HL-60/S4 treated with phorbol 12-myristate 13-acetate at 8.2 ng/mL for 4 days and 3 days (cell line): ENCODE results near the gene ZNF280A.
"Not testable (repeated sequence)": the region's sequence is repeated elsewhere in the genome, so short reads cannot be mapped to it uniquely, and the experiment has no call there.

Experiments used
- in situ Hi-C: fragments of 300-500 bp; cut with MboI; formaldehyde crosslinking; loops from 2 replicates; pipeline ENCODE4 v1.15.0; 2022; ENCODE audit warnings: low sequenced_read_pairs

ZNF280A gene

DNA sequence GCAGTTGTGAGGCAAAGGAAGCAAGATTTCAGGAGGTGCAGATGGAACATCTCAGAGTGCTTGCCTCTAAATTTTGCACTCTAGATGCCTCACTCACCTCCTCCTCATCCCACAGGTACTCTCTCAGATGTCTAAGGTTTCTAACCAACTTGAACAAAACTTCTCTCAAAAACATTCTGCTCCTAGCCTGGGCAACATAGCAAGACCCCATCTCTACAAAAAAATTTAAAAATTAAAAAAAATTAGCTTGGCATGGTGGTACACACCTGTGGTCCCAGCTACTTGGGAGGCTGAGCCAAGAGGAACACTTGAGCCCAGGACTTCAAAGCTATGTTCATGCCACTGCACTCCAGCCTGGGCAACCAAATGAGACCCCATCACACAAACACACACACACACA is 4.2 kb downstream of the ZNF280A start:
- in situ Hi-C loops = no loop called here

DNA sequence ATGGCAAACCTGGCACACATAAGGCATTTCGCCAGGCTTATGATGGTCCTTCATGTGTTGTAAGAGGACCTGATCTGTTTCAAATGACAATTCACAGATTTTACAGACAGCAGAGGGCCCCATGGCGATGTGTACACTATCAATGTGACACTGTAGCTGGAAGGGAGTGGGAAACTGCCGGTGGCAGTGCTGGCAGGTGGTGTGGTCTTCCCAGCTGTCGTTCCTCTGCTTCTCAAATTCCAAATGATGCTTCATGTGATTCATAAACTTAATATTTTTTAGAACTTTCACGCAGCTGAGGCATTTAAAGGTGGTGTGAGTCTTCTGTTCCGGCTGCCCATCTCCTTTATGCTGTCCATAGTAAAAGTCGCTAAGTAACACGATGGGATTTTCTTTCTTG is 5.6 kb downstream of the ZNF280A start:
- in situ Hi-C loops = not testable (repeated sequence)

- in situ Hi-C loops = no loop called here
Measured at GRCh38 chr22:22513619-22514018, 6.5 kb downstream of the ZNF280A start.

GRCh38 chr22:22512951-22513350 is 7.1 kb downstream of the ZNF280A start:
- in situ Hi-C loops = no loop called here

DNA sequence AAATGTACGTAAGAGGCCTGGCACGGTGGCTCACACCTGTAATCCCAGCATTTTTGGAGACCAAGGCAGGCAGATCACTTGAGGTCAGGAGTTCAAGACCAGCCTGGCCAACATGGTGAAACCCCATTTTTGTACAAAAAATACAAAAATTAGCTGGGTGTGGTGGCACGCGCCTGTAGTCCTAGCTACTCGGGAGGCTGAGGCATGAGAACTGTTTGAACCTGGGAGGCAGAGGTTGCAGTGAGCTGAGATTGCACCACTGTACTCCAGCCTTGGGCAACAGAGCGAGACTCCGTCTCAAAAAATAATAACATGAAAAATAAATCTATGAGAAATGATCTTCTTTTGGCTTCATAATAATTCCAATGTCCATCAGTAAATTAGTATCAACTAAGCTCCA is 9.2 kb downstream of the ZNF280A start:
- in situ Hi-C loops = not testable (repeated sequence)

DNA sequence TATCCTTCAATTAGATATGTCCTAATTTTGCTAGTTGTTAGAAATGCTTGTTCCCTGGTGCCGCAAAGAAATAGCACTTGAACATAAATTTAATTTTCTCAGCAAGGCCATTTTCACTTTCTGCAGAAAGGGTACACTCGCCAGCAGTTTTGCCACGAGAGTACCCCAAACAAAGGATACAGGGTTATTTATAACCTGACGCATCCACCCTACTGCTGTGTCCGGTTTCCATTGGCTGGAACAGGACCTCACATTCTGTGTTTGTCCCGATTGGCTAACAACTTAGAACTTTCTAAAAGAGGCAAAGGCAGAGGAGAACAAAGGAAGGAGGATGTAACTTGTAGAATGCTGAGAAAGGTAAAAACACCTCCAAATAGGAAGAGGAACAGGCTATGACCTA is 10.2 kb downstream of the ZNF280A start:
- in situ Hi-C loops = not testable (repeated sequence)

- in situ Hi-C loops = no loop called here
Measured at GRCh38 chr22:22508274-22509176, 11.5 kb downstream of the ZNF280A start, which contains the start of gene ZNF280B. TSS of gene ZNF280B (minus strand) at chr22:22508742. CDS start at chr22:22489398, 19,344 bp downstream.

DNA sequence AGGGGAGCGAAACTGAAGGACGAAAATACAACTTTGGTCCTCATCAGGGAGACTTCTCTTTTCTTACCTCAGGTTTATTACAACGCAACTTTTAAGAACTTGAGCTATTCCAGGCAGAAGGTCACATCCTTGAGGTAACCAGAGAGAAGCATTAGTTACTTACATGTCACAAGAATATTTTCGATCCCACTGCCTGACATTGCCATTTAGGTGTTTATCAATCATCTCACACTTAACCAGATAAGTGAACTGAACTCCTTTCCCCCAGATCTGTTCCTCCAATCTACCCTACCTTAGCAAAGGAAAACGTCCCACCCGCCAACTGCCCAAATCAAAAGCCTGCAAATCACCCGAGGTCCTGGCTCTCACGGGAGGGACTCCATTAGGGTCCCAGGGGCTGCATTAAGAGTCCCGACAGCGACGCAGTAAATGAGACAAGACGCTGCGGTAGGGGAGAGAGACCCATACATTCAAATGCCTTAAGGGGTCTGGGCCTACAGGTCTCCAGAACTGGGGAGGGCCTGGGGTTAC is 12.3 kb downstream of the ZNF280A start:
- in situ Hi-C loops = no loop called here

DNA sequence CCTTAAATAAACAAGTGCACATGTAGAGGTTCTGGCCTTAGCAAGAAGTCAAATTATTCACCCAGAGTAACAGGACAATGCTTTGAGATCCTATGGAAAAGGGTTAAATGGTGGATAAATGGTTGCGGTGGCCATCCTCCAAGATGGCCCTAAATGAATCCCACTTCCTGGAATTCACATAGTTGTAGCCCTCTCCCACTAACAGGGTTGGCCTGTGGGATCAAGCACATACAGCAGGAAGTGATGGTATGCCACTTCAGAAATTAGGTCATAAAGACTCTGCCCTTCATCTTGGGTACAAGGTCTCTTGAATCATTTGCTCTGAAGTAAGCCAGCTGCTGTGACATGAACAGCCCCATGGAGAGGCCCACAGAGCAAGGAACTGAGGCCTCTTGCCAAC is 13.3 kb downstream of the ZNF280A start:
- in situ Hi-C loops = no loop called here

DNA sequence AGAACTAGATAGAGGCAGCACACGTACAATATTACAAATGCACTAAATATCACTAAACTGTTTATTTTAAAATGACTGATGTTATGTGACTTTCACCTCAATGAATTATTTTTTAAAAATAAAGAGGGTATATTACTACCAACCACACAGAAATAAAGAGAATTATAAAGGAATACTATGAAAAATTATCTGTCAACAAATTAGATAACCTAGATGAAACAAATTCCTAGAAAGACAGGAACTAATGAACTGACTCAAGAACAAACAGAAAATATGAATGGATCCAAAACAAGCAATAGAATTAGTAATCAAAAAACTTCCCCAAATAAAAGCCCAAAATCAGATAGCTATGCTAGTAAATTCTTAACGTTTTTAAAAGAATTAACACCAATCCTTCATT is 21.8 kb downstream of the ZNF280A start:
- in situ Hi-C loops = no loop called here

- in situ Hi-C loops = not testable (repeated sequence)
Measured at GRCh38 chr22:22491589-22491988, 28.5 kb downstream of the ZNF280A start.

GRCh38 chr22:22488736-22489135 is 31.3 kb downstream of the ZNF280A start:
- in situ Hi-C loops = no loop called here

DNA sequence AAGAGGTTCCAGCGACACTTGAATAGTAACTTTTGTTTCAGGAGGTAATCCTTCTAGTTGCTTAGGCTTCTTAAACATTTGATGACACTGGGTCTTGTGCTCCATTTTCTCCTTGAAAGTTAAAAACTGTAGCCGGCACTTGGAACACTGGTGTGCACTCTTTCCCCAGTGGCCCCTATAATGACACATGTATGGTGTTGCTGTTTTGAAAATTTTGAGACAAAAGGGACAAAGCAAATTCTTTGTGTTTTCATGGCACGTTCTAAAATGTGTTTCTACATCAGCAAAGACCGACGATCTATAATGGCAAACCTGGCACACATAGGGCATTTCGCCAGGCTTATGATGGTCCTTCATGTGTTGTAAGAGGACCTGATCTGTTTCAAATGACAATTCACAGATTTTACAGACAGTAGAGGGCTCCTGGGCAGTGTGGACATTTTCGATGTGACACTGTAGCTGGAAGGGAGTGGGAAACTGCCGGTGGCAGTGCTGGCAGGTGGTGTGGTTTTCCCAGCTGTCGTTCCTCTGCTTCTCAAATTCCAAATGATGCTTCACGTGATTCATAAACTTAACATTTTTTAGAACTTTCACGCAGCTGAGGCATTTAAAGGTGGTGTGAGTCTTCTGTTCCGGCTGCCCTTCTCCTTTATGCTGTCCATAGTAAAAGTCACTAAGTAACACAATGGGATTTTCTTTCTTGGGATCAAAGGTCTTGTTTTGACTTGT is 32.0 kb downstream of the ZNF280A start:
- in situ Hi-C loops = no loop called here

DNA sequence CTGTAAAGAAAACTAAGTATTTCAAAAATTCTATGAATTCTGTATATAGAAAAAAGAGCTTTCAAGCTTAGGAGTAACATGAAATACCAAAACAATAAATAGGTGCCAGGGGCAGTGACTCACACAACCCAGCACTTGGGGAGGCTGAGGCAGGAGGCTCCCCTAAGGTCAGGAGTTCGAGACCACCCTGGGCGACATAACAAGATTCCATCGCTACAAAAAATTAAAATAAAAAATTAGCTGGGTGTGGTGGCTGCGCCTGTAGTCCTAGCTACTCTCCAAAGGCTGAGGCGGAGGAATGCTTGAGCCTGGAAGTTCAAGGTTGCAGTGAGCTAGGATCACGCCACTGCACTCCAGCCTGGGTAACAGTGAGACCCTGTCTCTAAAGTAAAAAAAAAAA is 33.0 kb downstream of the ZNF280A start:
- in situ Hi-C loops = no loop called here

DNA sequence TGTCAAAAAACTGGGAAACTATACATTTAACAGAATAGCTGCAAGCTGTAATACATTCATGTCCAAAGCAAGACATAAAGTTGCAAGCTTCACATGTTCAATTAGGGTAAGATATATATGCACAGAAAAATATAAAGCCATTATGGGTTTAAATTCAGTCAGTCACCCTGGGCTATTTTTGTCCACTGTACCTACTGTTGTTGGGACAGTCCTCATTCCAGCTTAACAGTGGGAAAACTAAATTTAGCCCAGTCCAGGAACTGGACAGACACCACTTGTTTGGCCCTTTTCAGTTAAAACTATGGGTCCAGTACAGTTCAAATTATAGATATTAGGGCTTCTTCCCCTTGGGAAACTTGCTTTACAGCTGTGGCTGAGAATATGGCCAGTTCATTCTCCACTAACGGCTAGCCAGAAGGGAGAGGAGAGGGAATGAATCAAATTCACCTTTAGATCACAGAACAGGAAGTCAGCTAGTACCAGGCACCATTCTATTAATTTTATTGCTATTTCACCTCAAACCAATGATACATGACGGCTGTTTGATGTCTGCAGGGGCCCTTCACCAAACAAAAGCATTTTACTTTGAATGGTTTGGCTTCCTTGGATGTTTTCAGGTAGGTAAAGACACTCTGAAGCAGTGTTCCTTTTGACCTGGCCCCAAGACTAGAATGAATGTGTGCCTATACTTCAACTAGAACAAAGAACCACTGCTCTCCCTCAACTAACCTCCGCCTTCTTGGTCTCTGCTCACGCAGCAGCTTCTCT is 33.8 kb downstream of the ZNF280A start:
- in situ Hi-C loops = no loop called here

DNA sequence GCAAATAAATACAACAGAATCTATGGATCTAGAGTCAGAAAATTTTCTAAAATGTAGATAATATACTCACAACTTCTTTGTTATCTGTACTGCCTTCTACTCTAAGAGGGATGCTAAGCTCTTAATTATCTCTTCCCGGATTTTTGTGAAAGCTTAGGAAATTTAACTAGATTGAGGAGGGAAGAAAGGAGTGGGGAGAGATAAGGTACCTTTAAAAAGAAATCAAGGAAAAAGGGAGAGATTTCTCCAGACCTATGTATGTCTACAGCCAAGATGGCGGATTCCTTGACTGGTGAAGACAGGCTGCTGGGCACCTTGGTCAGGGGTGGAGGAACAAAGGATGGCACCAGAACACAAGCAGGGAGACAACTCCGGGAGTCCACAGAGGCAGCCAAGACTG is 34.5 kb downstream of the ZNF280A start:
- in situ Hi-C loops = no loop called here

GRCh38 chr22:22484023-22484422 is 36.0 kb downstream of the ZNF280A start:
- in situ Hi-C loops = no loop called here

GRCh38 chr22:22480940-22481339 is 39.1 kb downstream of the ZNF280A start:
- in situ Hi-C loops = no loop called here

GRCh38 chr22:22479999-22480532 is 40.0 kb downstream of the ZNF280A start:
- in situ Hi-C loops = no loop called here

DNA sequence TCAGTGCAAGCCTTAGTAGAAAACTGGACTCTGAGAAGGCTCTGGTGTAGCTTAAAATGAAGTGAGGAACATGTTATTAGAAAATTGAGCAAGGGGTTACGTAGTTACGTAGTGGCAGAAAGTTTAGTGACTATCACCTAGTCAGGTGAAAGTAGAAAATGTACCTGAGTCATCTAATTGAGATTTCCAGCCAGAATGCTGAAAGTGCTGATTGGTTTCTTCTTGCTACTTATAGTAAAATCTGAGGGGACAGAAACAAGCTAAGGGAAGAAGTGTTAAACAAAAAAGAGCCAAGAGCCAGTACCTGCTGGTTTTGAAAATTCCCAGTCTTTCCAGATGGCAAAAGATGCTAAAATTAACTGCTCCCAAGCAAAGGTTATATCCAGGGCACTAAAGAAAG is 41.0 kb downstream of the ZNF280A start:
- in situ Hi-C loops = no loop called here

- in situ Hi-C loops = no loop called here
Measured at GRCh38 chr22:22478470-22478869, 41.6 kb downstream of the ZNF280A start.
